ENCODE results near the gene TPP2.

GRCh38 chr13:102688306-102688973 is 91.7 kb downstream of the TPP2 start:
- TF ChIP-seq CTCF (IDR thresholded peaks at IDR 0.05; ENCODE audit: low read depth, low read length, missing input control) = no peak
- no peak for TF ChIP-seq REST (IDR thresholded peaks at IDR 0.05)
- no peak for TF ChIP-seq GABPA (IDR thresholded peaks at IDR 0.05 in 1 of 2, conservative IDR thresholded peaks at IDR 0.05 in 1 of 2)
- TF ChIP-seq RAD21 (IDR thresholded peaks at IDR 0.05) = no peak
- no peak for TF ChIP-seq ZBTB33 (IDR thresholded peaks at IDR 0.05)
- TF ChIP-seq JUND (IDR thresholded peaks at IDR 0.05) = no peak

Measured in liver (tissue), 3 donors.